T-cell (primary cell): Measurements from ENCODE around the gene SMCHD1. TPM values are rescaled to one million over a fixed set of nuclear protein-coding genes. Genes with fewer than 3 reads are reported as not detected.
"Not testable (repeated sequence)": the region's sequence is repeated elsewhere in the genome, so short reads cannot be mapped to it uniquely, and the experiment has no call there.

ENCODE experiments used
- ATAC-seq, 4 experiments: fragments of 200-7000 bp in 3 of 4; fragments of 150-1000 bp in 1 of 4; cut with Tn5 transposase; replicated peaks in 1 of 4; 1 replicate in 3 of 4; 2 replicates in 1 of 4; pipeline ENCODE4 v1.10.0; 2021; ENCODE audit warnings: moderate library complexity in 3 of 4, mild to moderate bottlenecking in 2 of 4, moderate number of reproducible peaks in 1 of 4
- CTCF ChIA-PET, 2 donors: fragments of 300-600 bp; sonication (Branson Sonifier 250); formaldehyde crosslinking; loops; one replicate each; lab custom pipeline; 2022; ENCODE audit warnings: antibody characterized with exemption in 2 of 2; lab: Charles Lee
- POLR2A ChIA-PET, 2 donors: fragments of 300-600 bp; sonication (Branson Sonifier 250); formaldehyde crosslinking; loops; one replicate each; lab custom pipeline; 2022; ENCODE audit warnings: antibody characterized with exemption in 2 of 2; lab: Charles Lee
- DNase-seq, 35 experiments: peaks; one replicate each; pipeline versions ENCODE4 v3.0.0 to v3.0.0-alpha.2; 2013 to 2023
- H3K27ac ChIP-seq: one replicate; pipeline ENCODE4 v1.5.1; 2013; ENCODE audit warnings: low read length
- H3K27me3 ChIP-seq, 2 experiments: replicated peaks in 1 of 2; 1 replicate in 1 of 2; 2 replicates in 1 of 2; pipeline versions ENCODE4 v1.6.1 to v1.7.0; 2013; ENCODE audit warnings: low read length in 1 of 2, mixed read lengths in 1 of 2; ENCODE audit not compliant: control insufficient read depth in 2 of 2, insufficient read depth in 2 of 2; ENCODE audit errors: extremely low read depth in 1 of 2
- H3K36me3 ChIP-seq, 2 donors: 1 replicate in 1 of 2; 2 replicates in 1 of 2; pipeline versions ENCODE4 v1.6.1 to v1.7.0; 2013; ENCODE audit warnings: low read length in 1 of 2; ENCODE audit not compliant: control insufficient read depth in 2 of 2, insufficient read depth in 1 of 2; ENCODE audit errors: extremely low read depth in 1 of 2
- H3K4me1 ChIP-seq, 2 experiments: 1 replicate in 1 of 2; 2 replicates in 1 of 2; pipeline versions ENCODE4 v1.6.1 to v1.7.0; 2013; ENCODE audit warnings: low read length in 2 of 2, mixed read lengths in 1 of 2; ENCODE audit not compliant: insufficient read depth in 2 of 2, control insufficient read depth in 1 of 2; ENCODE audit errors: extremely low read depth in 1 of 2
- H3K4me3 ChIP-seq, 2 donors: 1 replicate in 1 of 2; 2 replicates in 1 of 2; pipeline versions ENCODE4 v1.5.1 to v1.7.0; 2013; ENCODE audit warnings: mild to moderate bottlenecking in 2 of 2, low read length in 1 of 2, moderate library complexity in 1 of 2; ENCODE audit not compliant: control insufficient read depth in 1 of 2; ENCODE audit errors: extremely low read depth in 1 of 2
- H3K9me3 ChIP-seq: 2 replicates; pipeline ENCODE4 v1.7.0; 2013
- H3K27ac Mint-ChIP-seq, 2 donors: one replicate each; pipeline ENCODE4 v1.8.0; 2020 to 2021; ENCODE audit warnings: mild to moderate bottlenecking in 2 of 2, mixed read lengths in 2 of 2
- H3K27me3 Mint-ChIP-seq, 2 donors: one replicate each; pipeline ENCODE4 v1.8.0; 2021 to 2022; ENCODE audit warnings: mixed read lengths in 2 of 2
- H3K36me3 Mint-ChIP-seq: one replicate; pipeline ENCODE4 v1.8.0; 2021; ENCODE audit warnings: mixed read lengths
- H3K4me1 Mint-ChIP-seq, 3 donors: one replicate each; pipeline ENCODE4 v1.8.0; 2020 to 2022; ENCODE audit warnings: mixed read lengths in 3 of 3, mild to moderate bottlenecking in 1 of 3
- H3K4me3 Mint-ChIP-seq, 3 donors: one replicate each; pipeline ENCODE4 v1.8.0; 2020 to 2022; ENCODE audit warnings: mild to moderate bottlenecking in 3 of 3, mixed read lengths in 3 of 3, moderate library complexity in 3 of 3
- H3K9me3 Mint-ChIP-seq, 3 donors: one replicate each; pipeline ENCODE4 v1.8.0; 2020 to 2022; ENCODE audit warnings: mixed read lengths in 3 of 3
- WGBS: methylation state at CpG from one replicate; pipeline ENCODE4 v1.1.5; 2013; ENCODE audit warnings: missing lambda C conversion rate; ENCODE audit not compliant: insufficient coverage; 5-methylcytosine and 5-hydroxymethylcytosine counted together
- total RNA-seq, 35 experiments: library from RNA in 6 of 35; stranded (reverse) in 6 of 35; fragments of 120-200 nt in 1 of 35; gene quantifications; one replicate each; pipeline versions ENCODE4 v1.2.1 to v1.2.4 and lab custom pipeline; 2013 to 2026

The SMCHD1 gene
- total RNA-seq, 5 donors from 2014 or later (not counting 1 experiment from before 2014, with no cell fraction given), result 179 to 423 (median 206) TPM

GRCh38 chr18:2792395-2792794 is 136.9 kb downstream of the SMCHD1 start:
- H3K4me3 Mint-ChIP-seq, result no peak overlapping the region
- H3K36me3 Mint-ChIP-seq, result peaks cover 41% of the 10 kb centered on the region
- H3K9me3 Mint-ChIP-seq, result no peaks in the 10 kb centered on the region
- no peak overlapping the region for H3K4me3 ChIP-seq
- no peak for ATAC-seq
- ChIA-PET CTCF (no interaction called here), POLR2A (no interaction called here)
- H3K27ac Mint-ChIP-seq, result no peak overlapping the region
- peaks cover 2 to 9% (median 7%) of the 10 kb centered on the region in 3 donors for H3K4me1 Mint-ChIP-seq
- no peaks in the 10 kb centered on the region for H3K27me3 Mint-ChIP-seq
- no peak for DNase-seq
- H3K36me3 ChIP-seq, result peaks cover 0 to 71% of the 10 kb centered on the region in 2 donors
- no peak overlapping the region for H3K27ac ChIP-seq
- no CpG with 5 or more reads among the region's 2 CpGs for WGBS
- H3K4me1 ChIP-seq, result no peaks in the 10 kb centered on the region
- H3K27me3 ChIP-seq, result no peaks in the 10 kb centered on the region
- no peaks in the 10 kb centered on the region for H3K9me3 ChIP-seq

- Mint-ChIP-seq H3K4me1 (peaks cover 6 to 9% (median 7%) of the 10 kb centered on the region in 3 donors), H3K9me3 (no peaks in the 10 kb centered on the region), H3K27me3 (no peaks in the 10 kb centered on the region), H3K36me3 (peaks cover 50% of the 10 kb centered on the region), H3K4me3 (no peak overlapping the region), H3K27ac (no peak overlapping the region)
- no peak for ATAC-seq
- Histone ChIP-seq H3K27ac (no peak overlapping the region), H3K9me3 (no peaks in the 10 kb centered on the region), H3K27me3 (no peaks in the 10 kb centered on the region), H3K36me3 (peaks cover 0 to 68% of the 10 kb centered on the region in 2 donors), H3K4me1 (no peaks in the 10 kb centered on the region), H3K4me3 (no peak overlapping the region)
- DNase-seq, result no peak
- ChIA-PET CTCF (no interaction called here), POLR2A (no interaction called here)
- 95% methylated on average over 7 of the region's 9 CpGs for WGBS
Observed at GRCh38 chr18:2794159-2794558, 138.6 kb downstream of the SMCHD1 start.

GRCh38 chr18:2797951-2798350 is 142.4 kb downstream of the SMCHD1 start:
- H3K36me3 Mint-ChIP-seq, result peaks cover 58% of the 10 kb centered on the region
- CTCF ChIA-PET, result no interaction called here

DNA sequence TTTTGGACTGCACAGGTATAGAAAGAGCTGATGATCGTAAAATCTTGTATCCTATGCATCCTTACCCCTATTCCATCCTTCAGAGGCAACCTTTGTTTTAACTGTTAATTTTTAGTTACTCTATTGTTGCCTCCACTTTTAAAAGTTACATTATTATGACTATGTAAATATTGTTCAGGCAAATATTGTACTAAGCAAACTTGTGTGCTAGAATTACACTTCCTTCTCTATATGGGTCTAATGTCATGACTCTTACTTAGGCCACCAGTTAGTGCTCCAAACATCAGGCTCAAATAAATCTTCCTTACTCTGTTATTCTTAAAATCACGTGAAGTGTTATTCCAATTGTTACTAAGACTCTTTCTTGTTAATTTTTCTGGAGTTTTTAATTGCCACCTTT is 143.8 kb downstream of the SMCHD1 start:
- POLR2A ChIA-PET, result interaction anchor here in 1 of 2 donors (0.7 kb wide), 1 partner anchor 9 kb away, joined by 3 read pairs; no protein-coding TSS in a partner anchor
- H3K27me3 Mint-ChIP-seq, result no peaks in the 10 kb centered on the region
- H3K27ac Mint-ChIP-seq, result no peak overlapping the region
- H3K4me1 Mint-ChIP-seq, result peaks cover 7 to 10% (median 9%) of the 10 kb centered on the region in 3 donors
- no peaks in the 10 kb centered on the region for H3K27me3 ChIP-seq
- H3K4me1 ChIP-seq, result no peaks in the 10 kb centered on the region
- peaks cover 4 to 73% of the 10 kb centered on the region in 2 donors for H3K36me3 ChIP-seq
- no peak for ATAC-seq
- no peak overlapping the region for H3K4me3 Mint-ChIP-seq
- H3K9me3 Mint-ChIP-seq, result no peaks in the 10 kb centered on the region
- no CpG with 5 or more reads among the region's 2 CpGs for WGBS
- CTCF ChIA-PET, result no interaction called here
- DNase-seq, result no peak
- H3K9me3 ChIP-seq, result no peaks in the 10 kb centered on the region
- peaks cover 65% of the 10 kb centered on the region for H3K36me3 Mint-ChIP-seq
- no peak overlapping the region for H3K4me3 ChIP-seq
- H3K27ac ChIP-seq, result no peak overlapping the region

More at GRCh38 chr18:2797951-2798350, 142.4 kb downstream of the SMCHD1 start:
- no peak overlapping the region for H3K4me3 ChIP-seq
- ATAC-seq (no peak), DNase-seq (no peak)
- H3K27me3 ChIP-seq, result no peaks in the 10 kb centered on the region
- no peaks in the 10 kb centered on the region for H3K4me1 ChIP-seq
- no peak overlapping the region for H3K4me3 Mint-ChIP-seq
- H3K27ac ChIP-seq, result no peak overlapping the region
- peaks cover 4 to 71% of the 10 kb centered on the region in 2 donors for H3K36me3 ChIP-seq
- no peak overlapping the region for H3K27ac Mint-ChIP-seq
- POLR2A ChIA-PET, result no interaction called here
- H3K9me3 Mint-ChIP-seq, result no peaks in the 10 kb centered on the region
- H3K9me3 ChIP-seq, result no peaks in the 10 kb centered on the region
- WGBS, result no CpG with 5 or more reads among the region's 1 CpG
- H3K4me1 Mint-ChIP-seq, result peaks cover 9 to 10% (median 9%) of the 10 kb centered on the region in 3 donors
- H3K27me3 Mint-ChIP-seq, result no peaks in the 10 kb centered on the region

DNA sequence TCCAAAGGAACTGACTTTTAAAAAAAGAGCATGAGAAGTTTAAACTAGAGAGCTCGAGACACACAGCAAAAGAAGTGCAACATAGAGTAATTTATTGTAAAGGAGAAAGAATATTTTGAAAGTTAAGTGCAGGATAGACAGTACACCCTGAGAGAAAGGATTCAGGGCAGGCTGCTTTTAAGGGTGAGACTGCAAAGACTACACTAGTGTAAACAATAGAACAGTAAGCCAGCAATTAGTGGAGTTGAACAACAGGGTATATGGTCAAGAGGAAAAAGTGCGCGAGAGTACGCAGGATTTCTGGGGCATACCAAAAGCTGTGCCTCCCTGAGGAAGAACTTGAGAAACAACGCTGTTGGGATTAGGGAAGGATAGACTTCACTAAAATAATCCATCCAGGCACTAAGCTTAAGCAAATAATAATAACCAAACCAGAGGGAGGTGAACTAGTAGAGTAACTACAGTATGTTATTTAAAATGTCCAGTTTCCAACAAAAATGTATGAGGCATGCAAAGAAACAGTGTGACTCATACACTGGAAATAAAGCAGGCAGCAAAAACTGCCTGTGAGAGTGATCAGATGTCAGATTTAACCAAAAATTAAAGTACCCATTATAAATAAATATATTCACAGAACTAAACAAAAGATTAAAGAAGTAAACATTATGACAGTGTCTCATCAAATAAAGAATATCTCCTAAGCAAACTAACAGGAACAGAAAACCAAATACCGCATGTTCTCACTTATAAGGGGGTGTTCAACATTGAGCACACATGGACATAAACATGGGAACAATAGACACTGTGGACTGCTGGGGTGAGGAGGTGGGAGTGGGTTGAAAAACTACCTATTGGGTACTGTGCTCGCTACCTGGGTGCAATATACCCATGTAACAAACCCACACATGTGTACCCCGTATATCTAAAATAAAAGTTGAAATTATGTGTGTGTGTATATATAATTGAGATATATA is 150.7 kb downstream of the SMCHD1 start:
- peaks cover 0 to 26% of the 10 kb centered on the region in 2 donors for H3K36me3 ChIP-seq
- 90% methylated on average over 1 of the region's 8 CpGs for WGBS
- ChIA-PET POLR2A (no interaction called here), CTCF (interaction anchor here in 1 of 2 donors (0.8 kb wide), 1 partner anchor 112 kb away, joined by 3 read pairs; no protein-coding TSS in a partner anchor)
- Mint-ChIP-seq H3K27ac (peak overlapping the region in 1 of 2 donors; percentile 6), H3K4me3 (no peak overlapping the region), H3K36me3 (peaks cover 41% of the 10 kb centered on the region), H3K4me1 (no peaks in the 10 kb centered on the region), H3K27me3 (no peaks in the 10 kb centered on the region), H3K9me3 (peaks cover 12 to 19% (median 12%) of the 10 kb centered on the region in 3 donors)
- no peaks in the 10 kb centered on the region for H3K9me3 ChIP-seq
- ATAC-seq (peak in 2 of 4 experiments; percentile 13 to 17), DNase-seq (no peak)
- no peaks in the 10 kb centered on the region for H3K27me3 ChIP-seq
- no peak overlapping the region for H3K4me3 ChIP-seq
- no peaks in the 10 kb centered on the region for H3K4me1 ChIP-seq
- no peak overlapping the region for H3K27ac ChIP-seq

DNA sequence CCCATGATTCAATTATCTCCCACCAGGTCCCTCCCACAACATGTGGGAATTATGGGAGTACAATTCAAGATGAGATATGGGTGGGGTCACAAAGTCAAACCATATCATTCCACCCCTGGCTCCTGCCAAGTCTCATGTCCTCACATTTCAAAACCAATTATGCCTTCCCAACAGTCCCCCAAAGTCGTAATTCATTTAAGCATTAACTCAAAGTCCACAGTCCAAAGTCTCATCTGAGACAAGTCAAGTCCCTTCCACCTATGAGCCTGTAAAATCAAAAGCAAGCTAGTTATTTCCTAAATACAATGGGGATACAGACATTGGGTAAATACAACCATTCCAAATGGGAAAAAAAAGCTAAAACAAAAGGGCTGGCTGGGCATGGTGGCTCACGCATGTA is 153.1 kb downstream of the SMCHD1 start:
- DNase-seq, H3K27ac Mint-ChIP-seq, POLR2A ChIA-PET, H3K27me3 ChIP-seq, H3K4me1 Mint-ChIP-seq, CTCF ChIA-PET, H3K4me3 Mint-ChIP-seq, H3K4me3 ChIP-seq, H3K4me1 ChIP-seq, H3K27me3 Mint-ChIP-seq, H3K27ac ChIP-seq, H3K9me3 ChIP-seq, ATAC-seq: not testable (repeated sequence)
- 100% methylated on average over 1 of the region's 2 CpGs for WGBS
- Mint-ChIP-seq H3K9me3 (peaks cover 21 to 41% (median 25%) of the 10 kb centered on the region in 3 donors), H3K36me3 (peaks cover 32% of the 10 kb centered on the region)
- peaks cover 0 to 13% of the 10 kb centered on the region in 2 donors for H3K36me3 ChIP-seq
